Progenitor cell of endocrine pancreas (in vitro differentiated cells): ENCODE results near the gene PLCZ1. TPM values are rescaled to one million over a fixed set of nuclear protein-coding genes. Genes with fewer than 3 reads are reported as not detected.

Experiments used
- DNase-seq: peaks from one replicate; pipeline ENCODE4 v3.0.0; 2021; ENCODE audit warnings: low spot score; ENCODE audit not compliant: unreplicated experiment
- H3K27ac Mint-ChIP-seq: 2 replicates; pipeline ENCODE4 v1.8.0; 2021; ENCODE audit warnings: mild to moderate bottlenecking, moderate library complexity, mixed read lengths
- H3K27me3 Mint-ChIP-seq: 2 replicates; pipeline ENCODE4 v1.8.0; 2021; ENCODE audit warnings: mixed read lengths
- H3K36me3 Mint-ChIP-seq: 2 replicates; pipeline ENCODE4 v1.8.0; 2022; ENCODE audit warnings: mixed read lengths; ENCODE audit not compliant: insufficient read depth
- H3K4me1 Mint-ChIP-seq: 2 replicates; pipeline ENCODE4 v1.8.0; 2021; ENCODE audit warnings: low read depth, mixed read lengths
- H3K4me3 Mint-ChIP-seq: 2 replicates; pipeline ENCODE4 v1.8.0; 2021; ENCODE audit warnings: low read depth, mild to moderate bottlenecking, moderate library complexity, mixed read lengths
- H3K9me3 Mint-ChIP-seq: 2 replicates; pipeline ENCODE4 v1.8.0; 2021; ENCODE audit warnings: low read depth, mixed read lengths
- CTCF ChIP-seq: fragments of 200-600 bp; sonication (generic); IDR thresholded peaks from one replicate; pipeline ENCODE4 v1.5.0; 2021; ENCODE audit warnings: antibody characterized with exemption, mild to moderate bottlenecking; ENCODE audit not compliant: unreplicated experiment
- total RNA-seq: library from RNA; stranded (reverse); gene quantifications from 2 replicates; pipeline ENCODE4 v1.2.1, GENCODE V29; 2021

The PLCZ1 gene
- total RNA-seq, 1 donor from 2014 or later = not detected

- no peak overlapping the region for H3K27ac Mint-ChIP-seq
- no peak for DNase-seq
- no peak for TF ChIP-seq CTCF
- no peak overlapping the region for H3K4me3 Mint-ChIP-seq
- peaks cover 1% of the 10 kb centered on the region for H3K36me3 Mint-ChIP-seq
- H3K27me3 Mint-ChIP-seq = no peaks in the 10 kb centered on the region
- peaks cover 7% of the 10 kb centered on the region for H3K9me3 Mint-ChIP-seq
- no peaks in the 10 kb centered on the region for H3K4me1 Mint-ChIP-seq
These were observed 48.0 kb downstream of the PLCZ1 start for GRCh38 chr12:18689771-18690170.

- no peaks in the 10 kb centered on the region for H3K27me3 Mint-ChIP-seq
- no peak overlapping the region for H3K4me3 Mint-ChIP-seq
- H3K27ac Mint-ChIP-seq = no peak overlapping the region
- peaks cover 1% of the 10 kb centered on the region for H3K4me1 Mint-ChIP-seq
- no peaks in the 10 kb centered on the region for H3K36me3 Mint-ChIP-seq
- H3K9me3 Mint-ChIP-seq = no peaks in the 10 kb centered on the region
- no peak for DNase-seq
- TF ChIP-seq CTCF = no peak
These were observed 53.4 kb downstream of the PLCZ1 start for GRCh38 chr12:18684430-18684829.

- Mint-ChIP-seq H3K36me3 (no peaks in the 10 kb centered on the region), H3K4me1 (peaks cover 1% of the 10 kb centered on the region), H3K4me3 (no peak overlapping the region), H3K9me3 (no peaks in the 10 kb centered on the region), H3K27me3 (no peaks in the 10 kb centered on the region), H3K27ac (no peak overlapping the region)
- TF ChIP-seq CTCF = no peak
- no peak for DNase-seq
These were observed 54.3 kb downstream of the PLCZ1 start for GRCh38 chr12:18683327-18684013.

GRCh38 chr12:18681818-18682217 lies 56.0 kb downstream of the PLCZ1 start:
- no peak overlapping the region for H3K4me3 Mint-ChIP-seq
- no peak overlapping the region for H3K27ac Mint-ChIP-seq
- TF ChIP-seq CTCF = no peak
- H3K27me3 Mint-ChIP-seq = no peaks in the 10 kb centered on the region
- H3K36me3 Mint-ChIP-seq = no peaks in the 10 kb centered on the region
- DNase-seq = no peak
- H3K9me3 Mint-ChIP-seq = no peaks in the 10 kb centered on the region
- peaks cover 1% of the 10 kb centered on the region for H3K4me1 Mint-ChIP-seq

GRCh38 chr12:18676996-18677588 lies 60.7 kb downstream of the PLCZ1 start:
- H3K36me3 Mint-ChIP-seq = no peaks in the 10 kb centered on the region
- no peak overlapping the region for H3K4me3 Mint-ChIP-seq
- no peak for DNase-seq
- H3K27me3 Mint-ChIP-seq = no peaks in the 10 kb centered on the region
- no peak overlapping the region for H3K27ac Mint-ChIP-seq
- H3K4me1 Mint-ChIP-seq = peaks cover 8% of the 10 kb centered on the region
- no peak for TF ChIP-seq CTCF
- peaks cover 3% of the 10 kb centered on the region for H3K9me3 Mint-ChIP-seq
